Fibroblast of pulmonary artery (primary cell): Measurements from ENCODE around the gene CHDH.

Experiments used
- DNase-seq: peaks from one replicate; pipeline ENCODE4 v3.0.0-alpha.2; 2010; ENCODE audit warnings: low read depth
- H3K4me3 ChIP-seq: replicated peaks from 2 replicates; pipeline ENCODE4 v1.5.1; 2011; ENCODE audit warnings: low read depth, mild to moderate bottlenecking, control low read depth, low read length, moderate library complexity
- TF ChIP-seq, protein P1 (sequence below): IDR thresholded peaks from 2 replicates; pipeline ENCODE4 v1.5.1; 2011; ENCODE audit warnings: mild to moderate bottlenecking, control low read depth, low read length, inconsistent platforms; ENCODE audit errors: missing control alignments

The CHDH gene

DNA sequence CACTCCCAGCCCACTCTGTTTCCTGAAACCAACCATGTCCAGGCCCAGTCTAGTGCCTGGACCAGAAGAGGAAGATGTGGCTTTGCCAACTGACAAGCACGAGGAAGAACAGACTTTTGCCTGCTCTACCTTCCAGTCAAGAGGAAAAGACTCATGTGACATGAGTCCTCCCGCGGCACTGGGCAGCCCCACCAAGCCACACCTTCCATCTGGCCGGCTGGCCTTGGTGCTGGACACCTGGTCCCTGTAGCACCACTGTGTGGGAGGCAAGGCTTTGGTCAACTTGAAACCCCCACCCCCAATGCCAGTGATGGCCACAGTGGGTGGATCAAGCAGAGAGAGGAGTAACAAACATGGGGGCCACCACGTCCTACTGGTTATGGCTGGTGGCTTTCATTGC lies 12.5 kb downstream of the CHDH start:
- H3K4me3 ChIP-seq: no peak overlapping the region
- TF ChIP-seq, protein P1, sequence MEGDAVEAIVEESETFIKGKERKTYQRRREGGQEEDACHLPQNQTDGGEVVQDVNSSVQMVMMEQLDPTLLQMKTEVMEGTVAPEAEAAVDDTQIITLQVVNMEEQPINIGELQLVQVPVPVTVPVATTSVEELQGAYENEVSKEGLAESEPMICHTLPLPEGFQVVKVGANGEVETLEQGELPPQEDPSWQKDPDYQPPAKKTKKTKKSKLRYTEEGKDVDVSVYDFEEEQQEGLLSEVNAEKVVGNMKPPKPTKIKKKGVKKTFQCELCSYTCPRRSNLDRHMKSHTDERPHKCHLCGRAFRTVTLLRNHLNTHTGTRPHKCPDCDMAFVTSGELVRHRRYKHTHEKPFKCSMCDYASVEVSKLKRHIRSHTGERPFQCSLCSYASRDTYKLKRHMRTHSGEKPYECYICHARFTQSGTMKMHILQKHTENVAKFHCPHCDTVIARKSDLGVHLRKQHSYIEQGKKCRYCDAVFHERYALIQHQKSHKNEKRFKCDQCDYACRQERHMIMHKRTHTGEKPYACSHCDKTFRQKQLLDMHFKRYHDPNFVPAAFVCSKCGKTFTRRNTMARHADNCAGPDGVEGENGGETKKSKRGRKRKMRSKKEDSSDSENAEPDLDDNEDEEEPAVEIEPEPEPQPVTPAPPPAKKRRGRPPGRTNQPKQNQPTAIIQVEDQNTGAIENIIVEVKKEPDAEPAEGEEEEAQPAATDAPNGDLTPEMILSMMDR: no peak
- DNase-seq: no peak

DNA sequence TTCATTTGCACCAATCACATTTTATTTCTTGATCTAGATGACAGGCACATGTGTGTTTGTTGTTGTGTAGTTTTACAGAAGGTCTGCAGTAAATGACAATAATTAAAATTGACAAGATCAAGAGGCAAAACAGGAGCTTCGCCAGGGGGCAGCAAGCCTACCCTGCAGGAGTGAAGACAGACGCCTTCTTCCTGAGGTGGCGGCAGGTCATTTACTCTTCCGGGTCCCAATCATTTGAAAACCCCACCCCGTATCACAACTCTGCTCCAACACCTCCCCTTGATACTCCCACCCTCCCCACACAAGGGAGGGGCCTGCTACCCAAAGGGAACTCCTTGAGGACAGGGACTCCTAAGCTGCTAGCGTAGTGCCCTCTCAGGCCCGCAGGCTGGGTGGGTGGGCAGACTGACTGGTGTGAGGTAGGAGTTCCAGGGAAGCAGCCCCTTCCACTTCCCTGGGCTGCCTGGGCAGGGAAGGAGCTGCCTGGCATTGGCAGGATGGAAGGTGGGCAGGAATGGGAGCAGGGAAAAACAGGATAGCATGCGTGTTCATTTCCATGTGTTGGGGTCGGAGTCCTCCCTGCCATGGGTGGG lies 13.1 kb downstream of the CHDH start:
- TF ChIP-seq, protein P1: no peak
- no peak for DNase-seq
- no peak overlapping the region for H3K4me3 ChIP-seq

DNA sequence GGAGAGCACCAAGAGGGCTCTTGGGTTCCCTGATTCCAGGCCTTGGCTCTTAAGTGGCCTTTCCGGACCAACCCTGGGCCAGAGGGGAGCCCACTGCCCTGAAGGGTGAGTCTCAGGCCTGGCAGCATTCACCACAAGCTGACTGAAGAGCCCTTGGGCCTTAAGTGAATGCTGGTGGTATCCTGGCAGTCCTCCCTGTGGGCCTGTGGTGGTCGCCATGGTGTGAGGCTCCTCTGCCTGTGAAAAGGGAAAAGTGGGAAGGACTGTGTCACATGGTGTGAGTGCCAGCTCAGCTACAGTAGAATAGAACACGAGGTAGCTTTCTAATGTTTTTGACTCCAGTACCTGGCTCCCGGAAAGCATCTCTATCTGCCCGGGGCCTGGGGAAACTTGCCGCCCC lies 15.3 kb downstream of the CHDH start:
- DNase-seq: no peak
- TF ChIP-seq, protein P1: no peak
- no peak overlapping the region for H3K4me3 ChIP-seq

DNA sequence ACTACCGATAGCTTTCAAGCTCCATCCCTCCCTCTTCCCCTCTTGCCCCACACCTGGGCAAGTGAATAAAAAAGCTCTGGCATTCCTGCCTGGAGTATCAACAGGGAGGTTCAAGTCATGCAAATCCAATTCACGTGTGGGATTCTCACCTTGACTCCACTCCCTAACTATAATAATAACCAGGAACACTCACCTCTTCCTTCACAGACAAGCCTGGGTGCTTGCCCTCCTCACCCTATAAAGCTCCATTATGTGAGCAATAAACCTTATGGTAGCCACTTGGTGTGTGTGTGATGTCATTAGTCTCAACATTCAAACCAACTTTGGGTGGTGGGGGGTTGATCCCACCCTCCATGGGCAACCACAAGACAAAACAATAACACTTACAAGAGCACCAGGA lies 16.6 kb downstream of the CHDH start:
- no peak overlapping the region for H3K4me3 ChIP-seq
- no peak for DNase-seq
- TF ChIP-seq, protein P1: no peak

DNA sequence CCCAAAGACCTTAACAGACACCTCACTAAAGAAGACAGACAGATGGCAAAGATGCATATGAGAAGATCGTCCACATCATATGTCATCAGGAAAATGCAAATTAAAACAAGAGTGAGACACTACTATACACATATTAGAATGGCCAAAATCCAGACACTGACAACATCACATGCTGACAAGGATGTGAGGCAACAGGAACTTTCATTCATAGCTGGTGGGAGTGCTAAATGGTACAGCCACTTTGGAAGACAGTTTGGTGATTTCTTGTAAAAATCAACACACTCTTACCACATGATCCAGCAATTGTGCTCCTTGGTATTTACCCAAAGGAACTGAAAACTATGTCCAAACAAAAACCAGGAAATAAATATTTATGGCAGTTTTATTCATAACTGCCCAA lies 17.6 kb downstream of the CHDH start:
- TF ChIP-seq, protein P1: no peak
- no peak overlapping the region for H3K4me3 ChIP-seq
- DNase-seq: no peak

DNA sequence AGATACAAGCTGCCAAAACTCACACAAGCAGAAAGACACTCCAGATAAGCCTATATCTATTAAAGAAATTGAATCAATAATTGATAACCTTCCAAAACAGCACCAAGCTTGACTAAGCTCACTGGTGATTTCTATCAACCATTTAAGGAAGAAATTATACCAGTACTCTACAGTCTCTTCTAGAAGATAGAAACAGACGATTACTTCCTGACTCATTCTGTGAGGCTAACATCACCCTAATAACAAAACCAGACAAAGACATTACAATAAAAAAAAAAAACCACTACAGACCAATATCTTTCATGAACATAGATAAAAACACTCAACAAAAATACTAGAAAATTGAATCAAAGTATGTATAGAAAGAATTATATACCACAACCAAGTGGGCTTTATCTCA lies 20.2 kb downstream of the CHDH start:
- TF ChIP-seq, protein P1: no peak
- DNase-seq: no peak
- no peak overlapping the region for H3K4me3 ChIP-seq

DNA sequence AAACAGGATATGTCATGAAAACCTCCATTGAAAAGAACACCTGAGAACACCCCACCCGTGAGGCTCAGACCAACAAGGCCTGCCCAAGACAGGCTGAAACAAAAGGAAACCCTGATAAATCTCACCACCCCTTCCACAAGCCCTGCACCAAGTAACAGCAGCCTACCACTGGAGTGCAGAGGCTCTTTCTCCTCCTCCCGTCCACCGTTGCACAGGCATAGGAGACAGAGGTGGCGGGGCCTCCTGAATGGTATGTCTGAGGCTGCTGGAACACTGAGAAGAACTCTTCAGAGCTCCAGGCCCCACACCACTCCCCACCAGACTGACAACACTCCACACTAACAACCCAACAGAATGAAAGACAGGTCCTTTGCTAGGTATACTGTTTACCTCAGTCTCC lies 21.4 kb downstream of the CHDH start:
- TF ChIP-seq, protein P1: no peak
- no peak overlapping the region for H3K4me3 ChIP-seq
- DNase-seq: no peak
